ENCODE data around the gene DGKD. TPM values are rescaled to one million over a fixed set of nuclear protein-coding genes. Genes with fewer than 3 reads are reported as not detected.

The DGKD gene
- total and polyA plus RNA-seq, 9 of the 15 experiments (the other 6 are each of a cell fraction or from before 2014, with no cell fraction given) = 0.52 to 29.5 (median 10.6) TPM

DNA sequence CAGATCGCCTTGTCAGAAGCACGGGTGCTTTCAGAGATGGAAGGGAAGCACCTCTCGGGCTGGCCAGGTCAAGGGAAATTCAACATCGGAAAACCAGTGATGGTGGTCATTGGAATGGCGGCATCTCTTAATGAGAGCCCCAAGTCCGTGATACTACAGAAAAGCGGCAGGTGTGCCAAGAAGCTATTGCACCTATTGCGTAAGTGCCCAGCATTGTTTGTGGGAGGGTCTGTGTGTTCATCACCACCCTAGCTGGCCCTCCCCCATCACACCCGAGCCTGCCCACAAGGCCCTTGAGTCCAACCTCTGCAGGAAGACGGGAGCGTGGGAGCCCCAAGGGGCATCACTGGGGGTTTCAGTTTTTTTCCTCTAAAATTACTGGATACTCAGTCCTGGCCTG, 100.7 kb downstream of the DGKD start:
- DNase-seq (ENCODE audit: extremely low read depth in 1 of 4, low spot score in 3 of 4) (no peak), FAIRE-seq (no peak), ATAC-seq (no peak)
- 91% methylated on average over 10 of the region's 11 CpGs for WGBS (ENCODE audit: insufficient coverage, low coverage, missing lambda C conversion rate)
- H4K20me1 ChIP-seq (replicated peaks; ENCODE audit: control insufficient read depth, insufficient read depth, low read length) = no peaks in the 10 kb centered on the region
- H3K9me3 ChIP-seq (replicated peaks; ENCODE audit: control insufficient read depth, insufficient read depth, low read depth, low read length) = no peaks in the 10 kb centered on the region
- H3K27ac ChIP-seq (ENCODE audit: extremely low read depth, low read depth, low read length) = no peak overlapping the region
- no peaks in the 10 kb centered on the region for H3K9me1 ChIP-seq (ENCODE audit: control insufficient read depth, insufficient read depth, low read length)
- ChIA-PET POLR2A (no interaction called here), CTCF (ENCODE audit: low intra/inter-chr PET ratio) (no interaction called here)
- H3K4me3 ChIP-seq = no peak overlapping the region
- no peak overlapping the region for H3K9ac ChIP-seq (ENCODE audit: insufficient read depth in 1 of 2, low read depth in 2 of 2, low read length in 2 of 2)
- H3K4me2 ChIP-seq (ENCODE audit: insufficient read depth, low read length) = no peak overlapping the region
- intact Hi-C loops (cut with micrococcal nuclease) (no loop called here), in situ Hi-C loops (cut with MboI) (no loop called here)
- TF ChIP-seq, protein P1, sequence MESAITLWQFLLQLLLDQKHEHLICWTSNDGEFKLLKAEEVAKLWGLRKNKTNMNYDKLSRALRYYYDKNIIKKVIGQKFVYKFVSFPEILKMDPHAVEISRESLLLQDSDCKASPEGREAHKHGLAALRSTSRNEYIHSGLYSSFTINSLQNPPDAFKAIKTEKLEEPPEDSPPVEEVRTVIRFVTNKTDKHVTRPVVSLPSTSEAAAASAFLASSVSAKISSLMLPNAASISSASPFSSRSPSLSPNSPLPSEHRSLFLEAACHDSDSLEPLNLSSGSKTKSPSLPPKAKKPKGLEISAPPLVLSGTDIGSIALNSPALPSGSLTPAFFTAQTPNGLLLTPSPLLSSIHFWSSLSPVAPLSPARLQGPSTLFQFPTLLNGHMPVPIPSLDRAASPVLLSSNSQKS (CRISPR knock-in tag; IDR thresholded peaks at IDR 0.05) = no peak
- TF ChIP-seq CEBPB (tag; IDR thresholded peaks at IDR 0.05) (peak; percentile 50), ZNF324 (CRISPR knock-in tag; IDR thresholded peaks at IDR 0.05) (no peak)
- H3K36me3 ChIP-seq (ENCODE audit: control insufficient read depth, insufficient read depth, low read length) = peaks cover 57% of the 10 kb centered on the region; the same call in 2 of the 3 replicates
- no peaks in the 10 kb centered on the region for H3K79me2 ChIP-seq (ENCODE audit: control insufficient read depth, insufficient read depth, low read length)
- peaks cover 7 to 18% of the 10 kb centered on the region in 2 experiments; a peak in 4 of 5 replicates for H3K4me1 ChIP-seq (replicated peaks in 1 of 2; ENCODE audit: control insufficient read depth in 2 of 2, insufficient read depth in 2 of 2, low read length in 2 of 2)
- no TSS peak for BruUV-seq (replicated peaks)
- no peak overlapping the region for H2AFZ ChIP-seq (ENCODE audit: low read depth, low read length)
- no peaks in the 10 kb centered on the region for H3K27me3 ChIP-seq (ENCODE audit: control insufficient read depth in 2 of 2, insufficient read depth in 2 of 2, low read length in 2 of 2)

DNA sequence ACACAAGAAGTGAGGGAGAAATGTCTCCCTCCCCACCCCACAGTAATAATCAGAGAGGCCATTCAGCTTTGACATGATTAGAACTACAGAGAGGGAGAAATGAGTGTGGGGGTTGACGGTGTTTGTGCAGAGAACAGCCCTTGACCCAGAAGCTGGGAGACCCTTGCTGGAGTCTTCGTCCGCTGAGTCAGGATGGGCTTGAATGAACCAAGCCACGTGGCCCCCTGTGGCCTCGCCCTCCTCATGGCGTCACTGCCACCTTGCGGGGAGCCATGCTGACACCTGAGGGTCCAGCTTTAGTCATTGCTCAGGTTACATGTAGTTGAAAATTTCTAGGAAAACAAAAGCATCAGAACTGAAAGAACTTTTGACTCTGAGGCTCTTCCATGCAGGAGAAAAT, 101.2 kb downstream of the DGKD start:
- DNase-seq (ENCODE audit: extremely low read depth in 1 of 4, low spot score in 3 of 4) = no peak
- in situ Hi-C loops (cut with MboI) = no loop called here

More for the DNA sequence above, 101.2 kb downstream of the DGKD start:
- Histone ChIP-seq H2AFZ (ENCODE audit: low read depth, low read length) (no peak overlapping the region), H3K27ac (ENCODE audit: extremely low read depth, low read depth, low read length) (no peak overlapping the region), H3K9me1 (ENCODE audit: control insufficient read depth, insufficient read depth, low read length) (no peaks in the 10 kb centered on the region), H3K9me3 (replicated peaks; ENCODE audit: control insufficient read depth, insufficient read depth, low read depth, low read length) (no peaks in the 10 kb centered on the region), H3K4me1 (replicated peaks in 1 of 2; ENCODE audit: control insufficient read depth in 2 of 2, insufficient read depth in 2 of 2, low read length in 2 of 2) (peaks cover 7 to 14% of the 10 kb centered on the region in 2 experiments; a peak in 4 of 5 replicates), H3K9ac (ENCODE audit: insufficient read depth in 1 of 2, low read depth in 2 of 2, low read length in 2 of 2) (no peak overlapping the region; a peak in 1 of 4 replicates), H3K4me3 (no peak overlapping the region), H4K20me1 (replicated peaks; ENCODE audit: control insufficient read depth, insufficient read depth, low read length) (no peaks in the 10 kb centered on the region), H3K36me3 (ENCODE audit: control insufficient read depth, insufficient read depth, low read length) (peaks cover 56% of the 10 kb centered on the region; the same call in 2 of the 3 replicates), H3K79me2 (ENCODE audit: control insufficient read depth, insufficient read depth, low read length) (no peaks in the 10 kb centered on the region), H3K4me2 (ENCODE audit: insufficient read depth, low read length) (no peak overlapping the region), H3K27me3 (ENCODE audit: control insufficient read depth in 2 of 2, insufficient read depth in 2 of 2, low read length in 2 of 2) (no peaks in the 10 kb centered on the region)
- ChIA-PET POLR2A (interaction anchor here (0.5 kb wide), 1 partner anchor 472 kb away, joined by 3 read pairs; no protein-coding TSS in a partner anchor), CTCF (ENCODE audit: low intra/inter-chr PET ratio) (no interaction called here)
- no TSS peak for BruUV-seq (replicated peaks)
- WGBS (ENCODE audit: insufficient coverage, low coverage, missing lambda C conversion rate) = 100% methylated on average over 3 of the region's 7 CpGs
- ATAC-seq (no peak), FAIRE-seq (no peak)
- no peak for TF ChIP-seq BRCA1 (IDR thresholded peaks at IDR 0.05)
- TF ChIP-seq BRCA1 (CRISPR knock-in tag; IDR thresholded peaks at IDR 0.05) = no peak
- no peak for TF ChIP-seq PHTF2 (CRISPR knock-in tag; IDR thresholded peaks at IDR 0.05)
- TF ChIP-seq GTF2F1 (IDR thresholded peaks at IDR 0.05; ENCODE audit: low read depth, low read length) = no peak
- TF ChIP-seq HNRNPUL1 (IDR thresholded peaks at IDR 0.05; ENCODE audit: low read length) = no peak
- intact Hi-C loops (cut with micrococcal nuclease) = no loop called here
